ENCODE results near the gene BRAF.

DNA sequence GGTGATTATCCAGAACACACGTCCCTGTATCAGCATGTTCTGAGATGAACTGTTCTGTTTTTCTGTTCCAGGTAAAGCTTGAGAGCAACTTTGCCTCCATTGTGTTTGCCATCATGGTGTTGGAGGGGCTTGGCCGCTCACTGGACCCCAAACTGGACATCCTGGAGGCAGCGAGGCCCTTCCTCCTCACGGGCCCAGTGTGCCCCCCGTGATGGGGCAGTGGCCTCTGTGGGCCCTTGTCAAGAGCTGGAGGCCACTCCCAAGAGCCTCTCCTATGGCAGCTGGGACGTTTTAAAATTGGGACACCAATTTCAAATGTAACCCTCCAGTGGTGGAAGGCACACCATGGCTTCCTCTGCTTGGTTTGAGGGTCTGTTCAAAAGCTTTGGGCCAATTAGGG, 230.1 kb downstream of the BRAF start:
- TF ChIP-seq, protein P1, sequence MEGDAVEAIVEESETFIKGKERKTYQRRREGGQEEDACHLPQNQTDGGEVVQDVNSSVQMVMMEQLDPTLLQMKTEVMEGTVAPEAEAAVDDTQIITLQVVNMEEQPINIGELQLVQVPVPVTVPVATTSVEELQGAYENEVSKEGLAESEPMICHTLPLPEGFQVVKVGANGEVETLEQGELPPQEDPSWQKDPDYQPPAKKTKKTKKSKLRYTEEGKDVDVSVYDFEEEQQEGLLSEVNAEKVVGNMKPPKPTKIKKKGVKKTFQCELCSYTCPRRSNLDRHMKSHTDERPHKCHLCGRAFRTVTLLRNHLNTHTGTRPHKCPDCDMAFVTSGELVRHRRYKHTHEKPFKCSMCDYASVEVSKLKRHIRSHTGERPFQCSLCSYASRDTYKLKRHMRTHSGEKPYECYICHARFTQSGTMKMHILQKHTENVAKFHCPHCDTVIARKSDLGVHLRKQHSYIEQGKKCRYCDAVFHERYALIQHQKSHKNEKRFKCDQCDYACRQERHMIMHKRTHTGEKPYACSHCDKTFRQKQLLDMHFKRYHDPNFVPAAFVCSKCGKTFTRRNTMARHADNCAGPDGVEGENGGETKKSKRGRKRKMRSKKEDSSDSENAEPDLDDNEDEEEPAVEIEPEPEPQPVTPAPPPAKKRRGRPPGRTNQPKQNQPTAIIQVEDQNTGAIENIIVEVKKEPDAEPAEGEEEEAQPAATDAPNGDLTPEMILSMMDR (IDR thresholded peaks at IDR 0.05; ENCODE audit: insufficient read depth, low read depth, low read length), result no peak
- no peak for TF ChIP-seq EZH2 (IDR thresholded peaks at IDR 0.05; ENCODE audit: insufficient read depth, low read length)

Measured in astrocyte (in vitro differentiated cells and primary cell).